ENCODE data around the gene HYOU1. TPM values are rescaled to one million over a fixed set of nuclear protein-coding genes. Genes with fewer than 3 reads are reported as not detected.
A peak's percentile ranks its signal among the peaks of the same experiment; 100 is the strongest.
"Not testable (repeated sequence)": the region's sequence is repeated elsewhere in the genome, so short reads cannot be mapped to it uniquely, and the experiment has no call there.

Gene HYOU1, protein sequence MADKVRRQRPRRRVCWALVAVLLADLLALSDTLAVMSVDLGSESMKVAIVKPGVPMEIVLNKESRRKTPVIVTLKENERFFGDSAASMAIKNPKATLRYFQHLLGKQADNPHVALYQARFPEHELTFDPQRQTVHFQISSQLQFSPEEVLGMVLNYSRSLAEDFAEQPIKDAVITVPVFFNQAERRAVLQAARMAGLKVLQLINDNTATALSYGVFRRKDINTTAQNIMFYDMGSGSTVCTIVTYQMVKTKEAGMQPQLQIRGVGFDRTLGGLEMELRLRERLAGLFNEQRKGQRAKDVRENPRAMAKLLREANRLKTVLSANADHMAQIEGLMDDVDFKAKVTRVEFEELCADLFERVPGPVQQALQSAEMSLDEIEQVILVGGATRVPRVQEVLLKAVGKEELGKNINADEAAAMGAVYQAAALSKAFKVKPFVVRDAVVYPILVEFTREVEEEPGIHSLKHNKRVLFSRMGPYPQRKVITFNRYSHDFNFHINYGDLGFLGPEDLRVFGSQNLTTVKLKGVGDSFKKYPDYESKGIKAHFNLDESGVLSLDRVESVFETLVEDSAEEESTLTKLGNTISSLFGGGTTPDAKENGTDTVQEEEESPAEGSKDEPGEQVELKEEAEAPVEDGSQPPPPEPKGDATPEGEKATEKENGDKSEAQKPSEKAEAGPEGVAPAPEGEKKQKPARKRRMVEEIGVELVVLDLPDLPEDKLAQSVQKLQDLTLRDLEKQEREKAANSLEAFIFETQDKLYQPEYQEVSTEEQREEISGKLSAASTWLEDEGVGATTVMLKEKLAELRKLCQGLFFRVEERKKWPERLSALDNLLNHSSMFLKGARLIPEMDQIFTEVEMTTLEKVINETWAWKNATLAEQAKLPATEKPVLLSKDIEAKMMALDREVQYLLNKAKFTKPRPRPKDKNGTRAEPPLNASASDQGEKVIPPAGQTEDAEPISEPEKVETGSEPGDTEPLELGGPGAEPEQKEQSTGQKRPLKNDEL
- 152 and 205 TPM in 2 replicates for total RNA-seq (2014; rRNA removed; shearing (Covaris generic))

DNA sequence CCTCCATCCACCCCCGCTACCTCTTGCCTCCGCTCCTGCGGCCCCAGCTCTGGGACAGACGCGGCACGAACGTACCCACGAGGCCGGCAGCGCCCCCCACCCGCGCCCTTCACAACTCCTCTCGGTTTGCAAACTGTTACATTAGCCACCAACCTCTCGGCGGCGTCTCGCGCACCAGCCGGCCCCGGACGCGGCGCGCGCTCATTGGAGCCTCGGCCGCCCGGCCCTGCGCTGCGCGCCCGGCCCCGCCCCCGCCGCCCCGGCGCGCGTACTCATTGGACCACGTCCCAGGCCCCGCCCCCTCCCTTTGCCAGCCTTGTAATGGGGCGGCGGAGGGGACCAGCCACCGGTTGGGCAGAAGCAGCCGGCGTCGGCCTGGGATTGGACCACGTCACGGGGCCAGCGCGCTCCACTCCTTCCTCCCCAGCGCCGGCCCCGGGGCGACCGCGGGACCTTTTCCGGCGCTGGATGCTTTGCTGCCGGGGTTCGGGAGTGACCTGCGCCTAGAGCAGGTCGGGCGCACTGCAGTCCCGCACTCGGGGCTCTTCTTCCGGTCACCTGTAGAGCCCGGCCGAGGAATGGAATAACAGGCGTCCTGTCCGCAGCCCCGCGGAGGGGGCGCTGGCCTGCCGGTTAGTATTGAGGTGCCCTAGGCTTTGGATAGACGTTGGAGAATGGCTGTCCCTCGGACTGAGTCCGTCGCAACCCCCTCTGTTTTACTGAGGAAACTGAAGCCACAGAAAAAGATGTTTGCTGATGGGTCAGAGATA, at the start of gene HYOU1:
Gene HYOU1 (minus strand): TSS at position 206 of the 770 bp plus-strand sequence. CDS start 1,045 bp downstream, outside the sequence.
- in situ Hi-C loops (cut with HindIII; ENCODE audit: low sequenced_read_pairs): no loop called here
- DNase-seq (ENCODE audit: low spot score): peak; percentile 96

DNA sequence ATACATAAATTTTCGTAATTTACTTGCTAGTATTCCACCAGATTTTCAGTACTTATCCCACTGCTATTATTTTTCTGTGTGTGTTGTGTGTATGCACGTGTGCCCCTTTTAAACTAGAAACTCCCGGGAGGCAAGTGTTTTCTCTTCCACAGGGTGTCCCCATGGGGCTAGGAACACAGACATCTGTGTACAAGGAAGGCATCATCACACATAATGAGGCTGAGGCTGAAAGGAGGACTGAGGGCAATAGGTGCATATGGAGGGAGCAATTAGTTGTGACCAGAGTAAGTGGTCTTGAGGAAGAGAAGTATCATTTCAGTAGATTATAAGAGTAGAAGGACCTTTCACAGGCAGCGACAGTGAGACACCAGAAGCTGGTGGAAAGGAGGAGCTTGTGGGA, 46.8 kb upstream of the HYOU1 start:
- in situ Hi-C loops (cut with HindIII; ENCODE audit: low sequenced_read_pairs): loop anchor here (10.0 to 25.0 kb wide), 2 partner anchors 89 to 209 kb away; partner anchors contain the start of genes MCAM, RPS25 and TRAPPC4
- no peak for DNase-seq (ENCODE audit: low spot score)

DNA sequence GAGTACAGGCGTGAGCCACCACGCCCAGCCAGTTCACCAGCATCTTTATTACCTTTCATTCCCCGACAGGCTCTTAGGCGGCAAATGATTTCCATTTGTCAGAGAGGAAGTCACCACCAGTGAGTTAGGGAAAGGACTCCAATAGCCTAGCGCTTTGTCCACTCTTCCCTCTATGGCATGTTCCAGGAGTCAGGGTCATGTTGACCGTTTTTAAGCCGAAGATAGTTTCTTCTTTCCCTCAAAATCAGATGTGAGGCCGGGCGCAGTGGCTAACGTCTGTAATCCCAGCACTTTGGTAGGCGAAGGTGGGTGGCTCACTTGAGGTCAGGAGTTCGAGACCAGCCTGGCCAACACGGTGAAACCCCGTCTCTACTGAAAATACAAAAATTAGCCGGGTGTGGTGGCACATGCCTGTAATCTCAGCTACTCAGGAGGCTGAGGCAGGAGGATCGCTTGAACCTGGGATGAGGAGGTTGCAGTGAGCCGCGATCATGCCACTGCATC, 46.2 kb upstream of the HYOU1 start:
- in situ Hi-C loops (cut with HindIII; ENCODE audit: low sequenced_read_pairs): loop anchor here (10.0 to 25.0 kb wide), 2 partner anchors 88 to 209 kb away; partner anchors contain the start of genes MCAM, RPS25 and TRAPPC4
- not testable (repeated sequence) for DNase-seq (ENCODE audit: low spot score)

DNA sequence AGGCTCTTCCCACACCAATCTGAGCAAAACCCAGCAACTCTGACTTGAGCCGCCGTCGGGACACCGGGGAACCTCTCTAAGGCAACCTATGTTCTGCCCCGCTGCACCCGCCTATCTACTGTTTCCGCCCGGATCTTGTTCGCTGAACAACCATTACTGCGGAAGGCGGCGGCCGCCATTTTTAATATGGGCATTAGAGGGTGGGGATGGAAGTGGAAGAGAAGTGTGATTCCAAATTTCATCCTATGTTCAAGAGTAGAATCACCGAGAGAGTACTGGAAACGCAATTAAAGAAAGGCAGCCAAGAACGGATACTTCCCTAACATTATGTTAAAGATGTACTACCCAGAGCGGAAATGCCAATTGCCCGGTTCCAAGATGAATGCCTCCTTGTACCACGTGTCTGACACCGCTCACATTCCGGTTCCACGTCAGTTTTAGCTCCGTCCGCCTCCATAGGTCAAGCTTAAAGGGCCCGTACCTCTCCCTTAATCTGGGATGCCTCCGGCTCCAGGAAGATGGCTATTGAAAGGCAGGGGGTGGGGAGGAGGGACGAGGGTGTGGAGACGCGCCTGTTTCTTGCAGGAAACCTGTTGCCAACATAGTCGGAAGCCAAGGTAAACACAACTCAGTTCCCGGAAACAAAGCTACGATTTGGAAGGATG, 44.9 kb upstream of the HYOU1 start, which contains the start of gene DPAGT1:
Gene DPAGT1 (minus strand): TSS at position 95 of the 665 bp plus-strand sequence. CDS start 198 bp downstream, outside the sequence.
- in situ Hi-C loops (cut with HindIII; ENCODE audit: low sequenced_read_pairs): loop anchor here (10.0 to 25.0 kb wide), 2 partner anchors 87 to 210 kb away; partner anchors contain the start of genes MCAM, RPS25 and TRAPPC4
- DNase-seq (ENCODE audit: low spot score): peak; percentile 99

DNA sequence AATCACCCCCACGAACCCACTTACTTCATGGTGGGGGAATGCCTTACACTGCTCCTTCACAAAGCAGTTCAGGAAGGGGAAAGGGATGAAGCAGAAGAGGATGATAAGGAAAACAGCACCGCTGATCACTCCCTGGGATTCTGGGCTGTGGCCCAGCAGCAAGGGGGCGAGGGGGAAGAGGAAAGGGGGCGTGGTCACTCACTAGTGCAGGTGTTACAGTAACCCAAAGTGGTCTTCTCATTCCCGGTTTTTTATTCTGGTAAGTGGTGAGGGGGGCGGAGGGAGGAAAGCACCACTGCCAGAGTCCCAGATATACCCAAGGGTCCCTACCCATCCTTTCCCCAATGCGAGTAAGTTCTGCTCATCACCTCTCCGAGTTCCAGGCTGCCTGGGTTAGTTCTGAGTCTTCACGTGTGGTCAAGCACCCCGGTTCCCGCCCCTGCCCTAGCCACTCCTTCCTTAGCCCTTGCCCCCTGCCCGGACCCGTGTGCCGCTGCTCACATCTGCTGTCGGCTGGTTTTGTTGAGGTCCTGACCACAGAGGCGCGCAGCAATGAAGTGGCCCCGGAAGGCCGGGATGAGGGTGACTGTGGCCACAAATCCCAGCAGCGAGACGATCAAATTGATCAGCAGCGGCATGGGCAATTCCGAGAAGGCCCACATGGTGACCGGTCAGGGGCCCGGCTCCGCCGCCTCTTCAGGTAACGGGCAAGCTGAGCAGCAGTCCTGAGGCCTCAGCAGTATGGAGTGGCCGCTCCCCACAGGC, 44.2 kb upstream of the HYOU1 start:
- DNase-seq (ENCODE audit: low spot score): no peak
- in situ Hi-C loops (cut with HindIII; ENCODE audit: low sequenced_read_pairs): loop anchor here (10.0 to 25.0 kb wide), 2 partner anchors 86 to 211 kb away; partner anchors contain the start of genes MCAM, RPS25 and TRAPPC4

DNA sequence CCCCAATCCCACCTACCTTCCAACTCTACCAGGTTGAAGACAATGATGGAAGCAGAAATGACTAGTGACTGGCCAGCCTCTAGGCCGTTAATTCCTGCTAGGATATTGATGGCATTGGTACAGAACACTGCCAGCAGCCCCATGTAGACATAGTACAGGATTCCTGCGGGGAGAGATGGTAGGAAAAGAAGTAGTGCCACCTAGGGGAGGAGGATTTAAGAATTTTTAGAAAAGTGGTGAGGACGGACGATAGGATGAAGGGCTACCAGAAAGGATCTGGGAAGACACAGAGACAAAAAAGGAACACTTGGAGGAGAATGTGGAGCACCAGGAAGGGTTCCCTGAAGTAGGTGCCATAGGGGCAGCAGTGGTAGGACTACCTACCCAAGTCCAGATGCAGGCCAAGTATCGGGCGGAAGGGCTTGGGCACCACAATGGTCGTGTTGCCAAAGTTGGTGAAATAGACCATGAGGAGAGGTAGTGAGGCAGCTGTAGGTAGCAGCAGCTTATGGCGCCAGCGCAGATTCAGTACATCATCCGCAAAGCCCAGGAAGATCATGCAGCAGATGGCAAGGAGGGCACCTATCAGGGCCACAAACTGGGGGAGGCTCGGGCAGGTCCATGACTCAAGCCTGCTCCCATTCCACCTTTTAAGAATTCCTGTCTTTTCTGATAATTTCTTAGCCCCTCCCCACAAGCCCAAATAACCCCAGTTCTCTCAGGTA, 43.4 kb upstream of the HYOU1 start:
- no peak for DNase-seq (ENCODE audit: low spot score)

DNA sequence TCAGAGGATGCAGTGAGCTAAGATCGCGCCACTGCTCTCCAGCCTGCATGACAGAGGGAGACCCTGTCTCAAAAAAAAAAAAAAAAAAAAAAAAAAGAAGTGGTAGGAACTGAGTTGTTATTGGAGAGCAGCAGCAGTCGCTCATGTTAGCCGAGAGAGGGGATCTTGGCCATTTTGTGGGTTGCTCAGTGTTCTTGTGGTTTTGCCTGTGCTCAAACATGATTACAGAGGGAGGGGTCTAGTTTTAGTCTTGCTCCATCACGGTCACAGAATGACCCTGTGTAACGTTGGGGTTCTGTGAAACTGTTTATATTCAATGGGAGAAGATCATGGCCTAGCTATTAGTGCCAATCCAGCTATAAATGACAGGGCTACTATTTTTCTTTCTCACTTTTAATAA, 42.7 kb upstream of the HYOU1 start:
- no peak for DNase-seq (ENCODE audit: low spot score)
- in situ Hi-C loops (cut with HindIII; ENCODE audit: low sequenced_read_pairs): loop anchor here (10.0 to 25.0 kb wide), 2 partner anchors 85 to 213 kb away; partner anchors contain the start of genes MCAM, RPS25 and TRAPPC4

More for the DNA sequence above, 43.4 kb upstream of the HYOU1 start:
- in situ Hi-C loops (cut with HindIII; ENCODE audit: low sequenced_read_pairs): loop anchor here (10.0 to 25.0 kb wide), 2 partner anchors 86 to 212 kb away; partner anchors contain the start of genes MCAM, RPS25 and TRAPPC4

DNA sequence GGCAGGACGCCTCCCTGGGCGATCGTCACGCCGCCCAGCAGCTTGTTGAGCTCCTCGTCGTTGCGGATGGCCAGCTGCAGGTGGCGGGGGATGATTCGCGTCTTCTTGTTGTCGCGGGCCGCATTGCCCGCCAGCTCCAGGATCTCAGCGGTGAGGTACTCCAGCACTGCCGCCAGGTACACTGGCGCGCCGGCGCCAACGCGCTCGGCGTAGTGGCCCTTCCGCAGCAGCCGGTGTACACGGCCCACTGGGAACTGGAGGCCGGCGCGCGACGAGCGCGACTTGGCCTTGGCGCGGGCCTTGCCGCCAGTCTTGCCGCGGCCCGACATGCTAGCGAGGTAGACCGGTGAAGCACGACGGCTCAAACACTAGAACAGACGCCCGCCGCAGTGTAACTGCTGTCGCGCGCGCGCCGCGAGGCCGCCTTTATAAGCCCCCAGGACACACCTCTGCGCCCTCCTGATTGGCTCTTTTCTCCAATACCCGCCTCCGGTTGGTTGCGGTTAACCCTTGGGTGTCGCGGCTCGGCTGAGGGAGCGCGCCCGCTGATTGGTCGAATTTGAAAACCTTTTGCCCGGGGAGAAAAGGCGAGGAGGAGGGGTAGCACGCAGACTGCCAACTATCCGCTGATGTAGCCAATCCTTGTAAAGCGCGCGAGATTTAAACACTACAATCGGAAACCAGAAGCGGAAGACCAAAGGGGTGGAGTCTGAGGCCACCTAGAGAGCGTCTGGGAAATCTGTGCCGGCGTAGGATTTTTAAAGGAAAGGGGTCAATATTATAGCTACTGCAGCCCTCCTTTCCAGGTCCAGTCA, 38.3 kb upstream of the HYOU1 start:
- DNase-seq (ENCODE audit: low spot score): peak; percentile 100
- in situ Hi-C loops (cut with HindIII; ENCODE audit: low sequenced_read_pairs): no loop called here

DNA sequence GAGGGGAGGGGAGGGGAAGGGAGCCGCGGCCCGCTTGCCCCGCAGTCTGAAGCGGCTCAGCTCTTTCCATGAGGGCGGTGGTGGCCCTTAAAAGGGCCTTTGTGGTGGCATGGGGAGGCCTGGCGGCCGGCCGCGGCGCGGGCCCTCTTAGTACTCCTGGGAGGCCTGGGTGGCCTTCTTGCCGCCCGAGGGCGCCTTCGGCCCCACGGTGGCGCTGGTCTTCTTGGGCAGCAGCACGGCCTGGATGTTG, 37.7 kb upstream of the HYOU1 start:
- DNase-seq (ENCODE audit: low spot score): peak; percentile 85
- in situ Hi-C loops (cut with HindIII; ENCODE audit: low sequenced_read_pairs): no loop called here

DNA sequence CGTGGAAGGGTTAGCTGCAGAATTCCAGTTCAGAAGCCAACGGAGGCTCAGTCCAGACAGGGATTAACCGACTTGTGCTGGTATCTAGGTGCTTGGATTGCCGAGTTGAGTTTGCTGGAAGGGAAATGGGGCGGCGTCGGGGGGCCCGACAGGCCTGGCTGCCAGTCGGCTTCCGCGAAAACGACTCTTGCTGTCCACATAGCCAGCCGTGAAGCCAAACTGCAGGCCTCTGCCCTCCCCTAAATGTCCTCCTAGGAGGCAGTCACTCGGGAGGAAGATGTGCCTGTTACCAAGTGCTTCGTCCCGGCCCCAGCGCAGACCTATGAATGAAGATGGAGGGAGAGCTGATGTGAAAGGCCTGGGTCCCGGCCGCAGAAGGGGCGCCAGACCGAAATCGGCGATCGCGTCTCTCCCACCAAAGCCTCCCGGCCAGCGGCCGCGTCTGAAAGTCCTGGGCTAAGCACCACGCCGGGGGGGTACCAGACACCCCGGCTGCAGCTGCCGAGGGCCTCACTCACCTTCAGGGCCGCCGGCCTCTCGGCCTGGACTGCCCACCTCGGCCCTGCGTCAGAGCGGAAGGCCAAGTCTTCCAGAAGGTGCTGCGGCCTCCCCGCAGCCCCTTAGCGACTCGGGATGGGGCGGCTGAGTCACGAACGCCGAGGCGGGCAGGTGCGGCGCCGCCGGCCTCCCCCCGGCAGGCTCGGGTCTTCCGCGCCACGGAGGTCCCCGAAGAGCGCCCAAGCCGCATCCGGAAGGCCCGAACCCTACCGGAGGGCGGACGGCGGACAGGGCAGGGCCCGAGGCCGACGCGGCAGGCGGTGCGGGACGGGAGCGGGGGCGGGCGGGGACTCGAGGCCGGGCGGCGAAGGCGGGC, 37.2 kb upstream of the HYOU1 start:
- DNase-seq (ENCODE audit: low spot score): no peak
- in situ Hi-C loops (cut with HindIII; ENCODE audit: low sequenced_read_pairs): no loop called here

DNA sequence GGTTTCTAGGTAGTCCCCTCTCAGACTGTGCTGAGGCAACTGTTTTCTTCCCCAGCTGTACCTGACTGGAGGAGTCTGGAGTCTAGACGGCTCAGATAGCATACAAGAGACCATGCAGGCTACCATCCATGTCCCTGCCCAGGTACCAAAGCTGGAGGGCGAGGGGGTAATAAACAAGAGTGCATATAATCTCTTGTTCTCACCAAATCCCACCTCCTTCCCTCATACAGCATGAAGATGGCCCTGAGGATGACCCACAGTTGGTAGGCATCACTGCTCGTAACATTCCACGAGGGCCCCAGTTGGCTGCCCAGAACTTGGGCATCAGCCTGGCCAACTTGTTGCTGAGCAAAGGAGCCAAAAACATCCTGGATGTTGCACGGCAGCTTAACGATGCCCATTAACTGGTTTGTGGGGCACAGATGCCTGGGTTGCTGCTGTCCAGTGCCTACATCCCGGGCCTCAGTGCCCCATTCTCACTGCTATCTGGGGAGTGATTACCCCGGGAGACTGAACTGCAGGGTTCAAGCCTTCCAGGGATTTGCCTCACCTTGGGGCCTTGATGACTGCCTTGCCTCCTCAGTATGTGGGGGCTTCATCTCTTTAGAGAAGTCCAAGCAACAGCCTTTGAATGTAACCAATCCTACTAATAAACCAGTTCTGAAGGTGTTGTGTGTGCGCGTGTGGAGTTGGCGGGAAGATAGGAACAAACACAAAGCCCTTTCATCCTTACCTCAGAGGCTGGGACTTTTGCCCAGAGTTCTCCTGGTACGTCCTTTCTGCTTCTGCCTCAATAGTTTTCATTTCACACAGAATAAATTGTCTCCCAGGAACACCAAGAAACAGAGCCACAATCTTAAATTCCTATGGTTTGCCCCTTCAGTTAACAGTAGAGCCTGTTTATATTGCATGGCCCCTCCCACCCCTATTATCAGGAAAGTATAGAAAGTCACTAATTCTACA, 36.2 kb upstream of the HYOU1 start:
- DNase-seq (ENCODE audit: low spot score): no peak

DNA sequence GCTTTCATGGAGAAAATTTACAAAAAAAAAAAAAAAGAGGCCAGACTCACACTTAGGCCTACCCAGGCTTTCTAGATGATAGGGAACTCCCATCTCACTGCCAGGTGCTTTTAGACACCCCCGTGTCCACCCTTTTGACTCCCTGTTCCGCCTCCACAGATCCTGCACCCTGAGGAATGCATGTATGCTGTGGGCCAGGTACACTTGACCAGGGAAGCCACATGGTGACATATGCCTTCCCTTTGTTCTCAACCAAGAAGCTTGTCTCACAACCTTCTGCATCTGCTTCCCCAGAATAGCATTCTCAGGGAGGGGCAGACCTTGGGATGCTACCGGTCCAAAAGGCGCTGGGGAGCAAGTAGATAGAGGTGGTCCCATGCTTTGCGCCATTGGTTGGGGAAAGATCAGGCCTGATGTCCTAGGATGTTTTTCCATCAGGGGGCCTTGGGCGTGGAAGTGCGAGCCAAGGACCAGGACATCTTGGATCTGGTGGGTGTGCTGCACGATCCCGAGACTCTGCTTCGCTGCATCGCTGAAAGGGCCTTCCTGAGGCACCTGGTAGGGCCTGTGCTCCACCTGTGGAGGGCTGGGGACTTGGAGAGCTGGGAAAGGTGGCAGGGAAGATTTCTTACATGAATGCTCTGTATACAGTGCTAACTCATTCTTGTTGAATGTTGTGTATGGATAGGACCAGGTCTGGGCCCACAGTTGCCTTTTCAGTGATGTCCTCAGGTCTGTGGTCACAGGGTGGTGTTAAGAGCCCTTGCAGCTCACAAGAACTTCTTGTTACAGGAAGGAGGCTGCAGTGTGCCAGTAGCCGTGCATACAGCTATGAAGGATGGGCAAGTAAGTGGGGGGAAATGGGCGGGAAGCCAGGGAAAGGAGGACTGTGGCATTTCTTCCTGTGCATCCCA, 35.2 kb upstream of the HYOU1 start:
- no peak for DNase-seq (ENCODE audit: low spot score)
- in situ Hi-C loops (cut with HindIII; ENCODE audit: low sequenced_read_pairs): no loop called here

More for the DNA sequence above, 36.2 kb upstream of the HYOU1 start:
- in situ Hi-C loops (cut with HindIII; ENCODE audit: low sequenced_read_pairs): no loop called here

DNA sequence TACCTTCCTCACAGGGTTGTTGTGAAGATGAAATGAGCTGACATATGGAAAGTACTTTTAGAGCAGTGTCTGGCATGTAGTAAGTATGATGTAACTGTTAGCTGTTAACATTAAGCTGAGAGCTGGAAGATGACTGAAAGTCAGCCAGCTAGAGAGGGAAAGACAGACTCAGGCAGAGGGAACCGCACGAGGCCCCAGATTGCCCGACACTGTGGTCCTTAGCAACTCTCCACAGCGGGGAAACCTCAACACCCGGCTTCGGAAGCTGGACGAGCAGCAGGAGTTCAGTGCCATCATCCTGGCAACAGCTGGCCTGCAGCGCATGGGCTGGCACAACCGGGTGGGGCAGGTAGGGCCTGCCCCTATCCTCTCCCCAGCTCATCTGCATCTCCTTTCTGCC, 34.2 kb upstream of the HYOU1 start:
- DNase-seq (ENCODE audit: low spot score): no peak
- in situ Hi-C loops (cut with HindIII; ENCODE audit: low sequenced_read_pairs): no loop called here

Data from G401 (cell line).